DND-41 (cell line): ENCODE data around the gene SINHCAF.

ENCODE experiments used
- CTCF ChIP-seq: IDR thresholded peaks from 2 replicates; pipeline ENCODE4 v1.5.1; 2012; ENCODE audit warnings: borderline replicate concordance, low read length, moderate library complexity, mild to moderate bottlenecking; ENCODE audit not compliant: poor library complexity, severe bottlenecking; ENCODE audit errors: extremely low read depth
- EZH2 ChIP-seq: IDR thresholded peaks from 3 replicates; pipeline ENCODE4 v1.6.1; 2012; ENCODE audit warnings: borderline replicate concordance, low read depth, mild to moderate bottlenecking, moderate library complexity, low read length, inconsistent platforms; ENCODE audit not compliant: severe bottlenecking

GRCh38 chr12:31306866-31307265 is 19.1 kb downstream of the SINHCAF start:
- TF ChIP-seq CTCF (no peak), EZH2 (no peak)
